CD4-positive, CD25-positive, alpha-beta regulatory T cell (primary cell): ENCODE measurements around the gene UCN2. TPM values are rescaled to one million over a fixed set of nuclear protein-coding genes. Genes with fewer than 3 reads are reported as not detected.

Source experiments
- polyA plus RNA-seq, 4 donors: library from polyadenylated mRNA; unstranded; fragments of 300-500 nt; fragmentation: Illumina TruSeq; gene quantifications; one replicate each; pipeline ENCODE4 v1.2.3, GENCODE V29; 2021
- total RNA-seq: library from RNA; stranded (reverse); gene quantifications from one replicate; pipeline ENCODE4 v1.2.3, GENCODE V29; 2022

UCN2 gene
- total and polyA plus RNA-seq, 5 donors from 2014 or later: not detected

Other genes with a start within 250 kb of the UCN2 start
- not detected for gene SPINK8, start 230.1 kb downstream of the UCN2 start, total RNA-seq
- gene SPINK8, start 230.1 kb downstream of the UCN2 start, polyA plus RNA-seq: not detected
- gene FBXW12, start 191.6 kb downstream of the UCN2 start, total RNA-seq: not detected
- not detected for gene FBXW12, start 191.6 kb downstream of the UCN2 start, polyA plus RNA-seq
- 5.2 TPM for gene PLXNB1, start 133.7 kb downstream of the UCN2 start, total RNA-seq
- under 1 TPM in 1 of 4 donors, not detected in 3; 0.07 TPM for gene PLXNB1, start 133.7 kb downstream of the UCN2 start, polyA plus RNA-seq
- gene CCDC51, start 123.7 kb downstream of the UCN2 start, total RNA-seq: 4.6 TPM
- 10 to 100 TPM in 1 of 4 donors, 1 to 10 TPM in 3; 7.1 to 13.7 (median 9.1) TPM for gene CCDC51, start 123.7 kb downstream of the UCN2 start, polyA plus RNA-seq
- gene TMA7, start 123.5 kb downstream of the UCN2 start, total RNA-seq: 248 TPM
- 100 to 1,000 TPM; 664 to 743 (median 695) TPM for gene TMA7, start 123.5 kb downstream of the UCN2 start, polyA plus RNA-seq
- 11.5 TPM for gene ATRIP, start 117.0 kb downstream of the UCN2 start, total RNA-seq
- gene ATRIP, start 117.0 kb downstream of the UCN2 start, polyA plus RNA-seq: 10 to 100 TPM in 3 of 4 donors, 1 to 10 TPM in 1; 9.6 to 14.7 (median 13.3) TPM
- 197 TPM for gene SHISA5, start 59.6 kb downstream of the UCN2 start, total RNA-seq
- 100 to 1,000 TPM; 415 to 598 (median 440) TPM for gene SHISA5, start 59.6 kb downstream of the UCN2 start, polyA plus RNA-seq
- 1.8 TPM for gene PFKFB4, start 7.0 kb downstream of the UCN2 start, total RNA-seq
- gene PFKFB4, start 7.0 kb downstream of the UCN2 start, polyA plus RNA-seq: 1 to 10 TPM in 3 of 4 donors, under 1 TPM in 1; 0.96 to 1.5 (median 1.4) TPM
- 1.1 TPM for gene COL7A1, start 31.5 kb upstream of the UCN2 start, total RNA-seq
- gene COL7A1, start 31.5 kb upstream of the UCN2 start, polyA plus RNA-seq: not detected
- 111 TPM for gene UQCRC1, start 45.9 kb upstream of the UCN2 start, total RNA-seq
- gene UQCRC1, start 45.9 kb upstream of the UCN2 start, polyA plus RNA-seq: 100 to 1,000 TPM; 181 to 234 (median 206) TPM
- not detected for gene TMEM89, start 58.0 kb upstream of the UCN2 start, total RNA-seq
- not detected for gene TMEM89, start 58.0 kb upstream of the UCN2 start, polyA plus RNA-seq
- gene SLC26A6, start 71.7 kb upstream of the UCN2 start, total RNA-seq: 25.1 TPM
- gene SLC26A6, start 71.7 kb upstream of the UCN2 start, polyA plus RNA-seq: 1 to 10 TPM; 3.2 to 6.7 (median 5.9) TPM
- gene CELSR3, start 99.1 kb upstream of the UCN2 start, total RNA-seq: 8.8 TPM
- gene CELSR3, start 99.1 kb upstream of the UCN2 start, polyA plus RNA-seq: under 1 TPM; 0.31 to 0.53 (median 0.37) TPM
- 19.2 TPM for gene NCKIPSD, start 122.1 kb upstream of the UCN2 start, total RNA-seq
- 10 to 100 TPM in 2 of 4 donors, 1 to 10 TPM in 2; 6.4 to 11.6 (median 10.3) TPM for gene NCKIPSD, start 122.1 kb upstream of the UCN2 start, polyA plus RNA-seq
- 107 TPM for gene IP6K2, start 153.4 kb upstream of the UCN2 start, total RNA-seq
- 10 to 100 TPM; 54.0 to 58.6 (median 55.8) TPM for gene IP6K2, start 153.4 kb upstream of the UCN2 start, polyA plus RNA-seq